HS-5 (cell line): Measurements from ENCODE around the gene TRA2A.

ENCODE experiments used
- DNase-seq: peaks from one replicate; pipeline ENCODE4 v3.0.0-alpha.2; 2012; ENCODE audit warnings: low read depth

Gene TRA2A

DNA sequence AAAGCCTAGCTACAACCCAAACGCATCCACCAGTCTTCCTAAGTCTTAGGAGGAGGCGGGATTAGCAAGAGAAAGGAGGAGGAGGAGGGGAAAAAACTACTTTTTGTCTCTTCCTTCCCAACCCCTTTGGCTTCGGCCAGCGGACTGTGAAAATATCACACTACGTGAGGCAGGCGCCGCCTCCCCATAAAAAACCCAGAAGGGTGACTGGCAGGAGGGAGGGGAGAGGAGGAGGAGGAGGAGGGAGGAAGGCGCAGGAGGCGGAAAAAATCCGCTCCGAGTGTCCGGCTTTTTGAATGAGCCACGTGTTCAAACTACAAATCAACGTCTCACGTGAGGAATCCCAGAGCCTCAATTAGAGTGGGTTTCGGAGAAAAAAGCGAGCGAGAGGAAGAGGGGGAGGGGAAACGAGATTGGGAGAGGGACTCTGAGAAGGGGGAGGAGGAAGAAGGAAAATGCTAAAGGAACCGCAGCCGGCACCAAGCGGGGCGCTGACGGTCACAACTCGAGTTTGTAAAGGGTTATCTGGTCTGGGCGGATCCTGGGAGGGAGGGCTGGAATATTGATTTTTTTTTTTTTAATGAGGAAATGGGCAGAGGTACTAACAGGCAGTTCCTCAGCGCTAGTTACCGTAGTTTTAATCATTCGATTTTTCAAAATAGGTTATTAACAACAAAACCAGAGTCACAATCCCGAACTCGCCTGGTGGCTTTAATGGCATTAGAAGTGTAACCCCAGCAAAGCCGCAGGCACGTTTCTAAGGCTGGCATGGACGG lies 61.3 kb downstream of the TRA2A start, which contains the start of gene IGF2BP3:
TSS of gene IGF2BP3 (minus strand) at position 162 of the 776 bp plus-strand sequence. CDS start 381 bp downstream, outside the sequence.
- peak; percentile 95 for DNase-seq

- no peak for DNase-seq
These were observed 61.9 kb downstream of the TRA2A start for GRCh38 chr7:23469961-23470250.

DNA sequence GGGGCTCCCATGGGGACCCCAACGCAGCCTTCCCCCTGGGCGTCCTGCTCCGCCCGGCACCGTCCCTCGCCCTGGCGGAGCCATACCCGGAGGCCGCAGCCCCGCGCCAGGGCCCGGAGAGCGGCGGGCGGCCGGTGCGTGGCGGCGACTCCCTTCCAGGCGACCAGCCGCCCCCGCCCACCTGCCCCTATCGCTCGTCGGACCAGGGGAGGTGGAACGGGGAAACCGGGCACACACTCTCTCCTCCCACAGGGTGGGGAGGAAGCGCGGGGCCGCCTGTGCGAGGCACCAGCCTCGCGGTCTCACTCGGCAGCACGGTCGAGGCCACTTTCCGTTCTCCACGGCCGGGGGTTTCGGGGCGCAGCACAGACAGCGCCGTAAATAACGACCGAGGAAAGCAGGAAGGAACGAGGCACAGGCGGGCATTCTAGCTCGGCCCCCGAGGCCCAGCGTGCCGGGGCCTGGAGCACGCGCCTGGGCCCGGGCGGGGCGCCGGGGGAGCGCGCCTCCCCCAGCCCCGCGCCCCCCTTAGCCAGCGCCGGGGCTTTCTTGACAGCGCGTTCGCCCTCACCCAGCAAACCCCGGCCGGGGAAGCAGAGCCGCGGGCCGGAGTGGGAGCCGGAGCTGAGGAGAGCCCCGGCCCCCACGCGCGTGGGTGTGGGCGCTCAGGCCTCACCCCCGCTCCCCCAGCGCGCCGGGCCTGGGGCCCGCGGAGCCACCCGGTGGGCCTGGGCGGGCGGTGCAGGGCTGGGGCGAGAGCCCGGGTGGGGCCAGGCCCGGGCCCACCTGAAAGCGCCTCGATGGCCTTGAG lies 62.4 kb downstream of the TRA2A start:
- DNase-seq = no peak

- DNase-seq = no peak
These were observed 63.1 kb downstream of the TRA2A start for GRCh38 chr7:23468526-23469149.

GRCh38 chr7:23467806-23468525 lies 63.8 kb downstream of the TRA2A start:
- DNase-seq = no peak

- no peak for DNase-seq
These were observed 64.4 kb downstream of the TRA2A start for GRCh38 chr7:23467291-23467805.

- DNase-seq = no peak
These were observed 68.9 kb downstream of the TRA2A start for GRCh38 chr7:23462846-23463245.

GRCh38 chr7:23458044-23458443 lies 73.7 kb downstream of the TRA2A start:
- no peak for DNase-seq

DNA sequence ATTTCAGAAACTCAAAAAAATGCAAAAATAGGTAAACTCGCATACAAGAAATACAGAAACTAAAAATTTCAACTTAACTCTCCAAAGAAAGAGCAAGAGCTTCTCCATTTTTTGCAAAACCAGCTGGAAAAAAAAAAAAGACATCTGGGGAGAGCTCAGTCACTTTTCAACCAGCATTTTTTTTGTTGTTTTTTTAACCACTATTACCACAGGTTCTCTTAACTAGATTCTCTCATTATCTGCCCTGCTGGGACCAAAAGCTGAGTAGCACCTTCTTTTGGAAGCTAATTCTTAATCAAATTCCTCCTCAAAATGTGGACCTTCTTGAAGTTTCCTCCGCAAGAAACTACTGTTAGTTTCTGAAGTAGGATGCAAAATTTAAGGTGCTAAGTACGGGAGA lies 75.7 kb downstream of the TRA2A start:
- no peak for DNase-seq

GRCh38 chr7:23454881-23455526 lies 76.8 kb downstream of the TRA2A start:
- no peak for DNase-seq
